K562 (cell line): ENCODE results near the gene FAM171A2. TPM values are rescaled to one million over a fixed set of nuclear protein-coding genes. Genes with fewer than 3 reads are reported as not detected.

ENCODE experiments used
- CC2D1A ChIP-seq: fragments of 450-650 bp; IDR thresholded peaks from 2 replicates; pipeline ENCODE4 v1.6.1; 2017; ENCODE audit warnings: mild to moderate bottlenecking
- CEBPB ChIP-seq: fragments of 450-650 bp; IDR thresholded peaks from 2 replicates; pipeline ENCODE4 v1.6.1; 2016; ENCODE audit warnings: missing genetic modification characterization, missing compliant biosample characterization
- CGGBP1 ChIP-seq: fragments of 250-450 bp; sonication (Bioruptor Pico); IDR thresholded peaks from 2 replicates; pipeline ENCODE4 v1.9.0; 2021; ENCODE audit warnings: mild to moderate bottlenecking
- CREB1 ChIP-seq, 2 experiments: sonication (generic) in 1 of 2; formaldehyde crosslinking in 1 of 2; IDR thresholded peaks; 2 replicates each; pipeline versions ENCODE4 v1.6.1 to v1.8.0; 2012 to 2022; ENCODE audit warnings: inconsistent platforms in 1 of 2, mild to moderate bottlenecking in 1 of 2, missing genetic modification reagents in 1 of 2, moderate library complexity in 1 of 2
- ETV1 ChIP-seq: fragments of 450-650 bp; conservative IDR thresholded peaks from 2 replicates; pipeline ENCODE4 v1.6.1; 2016; ENCODE audit warnings: missing genetic modification characterization, control low read depth, low read depth, missing compliant biosample characterization
- FOXP1 ChIP-seq: sonication (generic); formaldehyde crosslinking; IDR thresholded peaks from 2 replicates; pipeline ENCODE4 v1.8.0; 2022; ENCODE audit warnings: mild to moderate bottlenecking, missing genetic modification reagents
- GABPB1 ChIP-seq: sonication (generic); formaldehyde crosslinking; IDR thresholded peaks from 2 replicates; pipeline ENCODE4 v1.8.0; 2022; ENCODE audit warnings: mild to moderate bottlenecking, missing genetic modification reagents
- JUN ChIP-seq, 2 experiments: sonication (generic) in 1 of 2; formaldehyde crosslinking in 1 of 2; IDR thresholded peaks; 2 replicates each; pipeline versions ENCODE4 v1.6.1 to v1.8.0; 2012 to 2022; ENCODE audit warnings: borderline replicate concordance in 2 of 2, mild to moderate bottlenecking in 2 of 2, improper control_type of control experiment in 1 of 2, low read depth in 1 of 2, low read length in 1 of 2, missing genetic modification reagents in 1 of 2
- LEF1 ChIP-seq: fragments of 450-650 bp; IDR thresholded peaks from 2 replicates; pipeline ENCODE4 v1.6.1; 2016; ENCODE audit warnings: mild to moderate bottlenecking
- MBD2 ChIP-seq: sonication (generic); IDR thresholded peaks from 2 replicates; pipeline ENCODE4 v1.6.1; 2016; ENCODE audit warnings: low read depth, borderline replicate concordance
- MECOM ChIP-seq: fragments of 250-450 bp; sonication (Bioruptor Pico); IDR thresholded peaks from 2 replicates; pipeline ENCODE4 v1.8.0; 2022; ENCODE audit warnings: inconsistent platforms
- PKNOX1 ChIP-seq: fragments of 450-650 bp; IDR thresholded peaks from 2 replicates; pipeline ENCODE4 v1.6.1; 2016
- RBM34 ChIP-seq: fragments of 200-400 bp; formaldehyde crosslinking; IDR thresholded peaks from 2 replicates; pipeline ENCODE4 v1.6.1; 2018; ENCODE audit warnings: low read length, borderline replicate concordance; ENCODE audit not compliant: insufficient read depth
- TSC22D4 ChIP-seq: fragments of 450-650 bp; IDR thresholded peaks from 2 replicates; pipeline ENCODE4 v1.6.1; 2016; ENCODE audit warnings: missing genetic modification characterization, missing biosample characterization, control low read depth
- USF1 ChIP-seq: sonication (generic); formaldehyde crosslinking; IDR thresholded peaks from 2 replicates; pipeline ENCODE4 v1.9.0; 2022; ENCODE audit warnings: mild to moderate bottlenecking, missing genetic modification reagents
- ZBTB11 ChIP-seq, 3 experiments: fragments of 200-800 bp in 1 of 3; fragments of 250-450 bp in 1 of 3; fragments of 450-650 bp in 1 of 3; sonication (Bioruptor Pico) in 1 of 3; sonication (Bioruptor generic) in 1 of 3; formaldehyde crosslinking in 1 of 3; IDR thresholded peaks; 2 replicates each; pipeline versions ENCODE4 v1.6.1 to v1.8.0; 2016 to 2022; ENCODE audit warnings: mild to moderate bottlenecking in 2 of 3, missing genetic modification characterization in 2 of 3, missing compliant biosample characterization in 1 of 3, moderate library complexity in 1 of 3
- ZBTB12 ChIP-seq: fragments of 250-450 bp; sonication (Bioruptor Pico); IDR thresholded peaks from 2 replicates; pipeline ENCODE4 v1.4.0; 2020
- ZNF408 ChIP-seq: fragments of 250-450 bp; sonication (Bioruptor Pico); IDR thresholded peaks from 2 replicates; pipeline ENCODE4 v1.4.0; 2020; ENCODE audit warnings: low read depth, mild to moderate bottlenecking, moderate library complexity
- ZNF740 ChIP-seq, 3 experiments: fragments of 200-800 bp in 1 of 3; sonication (Bioruptor generic) in 1 of 3; sonication (generic) in 1 of 3; formaldehyde crosslinking in 1 of 3; IDR thresholded peaks; 2 replicates each; pipeline versions ENCODE4 v1.6.1 to v1.8.0; 2016 to 2022; ENCODE audit warnings: mild to moderate bottlenecking in 2 of 3, missing compliant biosample characterization in 2 of 3, missing genetic modification characterization in 2 of 3, missing genetic modification reagents in 1 of 3
- polyA plus RNA-seq, 8 experiments: library from polyadenylated mRNA; depleted of rRNA in 4 of 8; stranded (reverse) in 5 of 8; unstranded in 3 of 8; fragments of >200 nt; fragmentation: Nextera tagmentation in 2 of 8; fragmentation: Illumina TruSeq in 1 of 8; extraction: Ambion mirVana in 2 of 8; extraction: Trizol in 1 of 8; gene quantifications; 2 replicates each; pipeline versions ENCODE4 v1.2.1 to v1.2.3, GENCODE V29; 2011 to 2014; ENCODE audit warnings: inconsistent platforms in 1 of 8, missing spikeins in 1 of 8
- total RNA-seq, 7 experiments: library from RNA; depleted of rRNA in 6 of 7; stranded (reverse); fragments of >200 nt in 6 of 7; fragmentation: Illumina TruSeq in 2 of 7; extraction: Trizol in 2 of 7; gene quantifications; 2 replicates each; pipeline versions ENCODE4 v1.2.1 to v1.2.3, GENCODE V29; 2011 to 2021; ENCODE audit warnings: low replicate concordance in 1 of 7

The FAM171A2 gene
- total and polyA plus RNA-seq, 9 of the 15 experiments (the other 6 are each of a cell fraction or from before 2014, with no cell fraction given): 0.10 to 10.2 (median 2.0) TPM; not detected in 1

- 0 out of 2 replicates have a peak, but pooled peaks have one; percentile 24 for TF ChIP-seq ZNF740 (CRISPR knock-in tag; IDR thresholded peaks at IDR 0.05)
- no peak for TF ChIP-seq ZNF740 (tag; IDR thresholded peaks at IDR 0.05)
- no peak for TF ChIP-seq LEF1
- peak; percentile 30; the same call in 1 of the 2 replicates for TF ChIP-seq FOXP1 (CRISPR knock-in tag)
- peak; percentile 88 for TF ChIP-seq PKNOX1
- no peak for TF ChIP-seq TSC22D4 (tag)
- no peak for TF ChIP-seq ZBTB11 (CRISPR knock-in tag; IDR thresholded peaks at IDR 0.05)
- no peak for TF ChIP-seq ZNF408 (CRISPR knock-in tag)
- no peak for TF ChIP-seq MBD2
- TF ChIP-seq MECOM (CRISPR knock-in tag): no peak
- no peak for TF ChIP-seq GABPB1
- TF ChIP-seq ETV1 (tag): no peak
- TF ChIP-seq CEBPB (tag): no peak
- TF ChIP-seq CC2D1A: no peak
- TF ChIP-seq CGGBP1 (CRISPR knock-in tag): no peak
- peak; percentile 33; the same call in 1 of the 2 replicates for TF ChIP-seq USF1 (CRISPR knock-in tag)
- TF ChIP-seq JUN (IDR thresholded peaks at IDR 0.05; ENCODE audit: borderline replicate concordance, low read depth, low read length): 0 out of 2 replicates have a peak, but pooled peaks have one; percentile 31
- no peak for TF ChIP-seq JUN (CRISPR knock-in tag; IDR thresholded peaks at IDR 0.05; ENCODE audit: borderline replicate concordance)
- no peak for TF ChIP-seq RBM34
- TF ChIP-seq ZBTB12: no peak
- no peak for TF ChIP-seq CREB1 (IDR thresholded peaks at IDR 0.05)
- no peak for TF ChIP-seq CREB1 (CRISPR knock-in tag; IDR thresholded peaks at IDR 0.05)
Observed at GRCh38 chr17:44331249-44331760, 32.3 kb downstream of the FAM171A2 start (continued).
